CD8-positive, alpha-beta memory T cell (primary cell): ENCODE measurements around the gene BTF3. TPM values are rescaled to one million over a fixed set of nuclear protein-coding genes. Genes with fewer than 3 reads are reported as not detected.
"Not testable (repeated sequence)": the region's sequence is repeated elsewhere in the genome, so short reads cannot be mapped to it uniquely, and the experiment has no call there.

Source experiments
- CTCF ChIA-PET: fragments of 350-600 bp; sonication (Branson Sonifier 250); formaldehyde crosslinking; loops from one replicate; lab custom pipeline; 2021; ENCODE audit warnings: antibody characterized with exemption; lab: Charles Lee
- POLR2A ChIA-PET: fragments of 350-600 bp; sonication (Branson Sonifier 250); formaldehyde crosslinking; loops from one replicate; lab custom pipeline; 2021; ENCODE audit warnings: antibody characterized with exemption; lab: Charles Lee
- DNase-seq, 5 donors: peaks; one replicate each; pipeline versions ENCODE4 v3.0.0 to v3.0.0-alpha.2; 2020 to 2022; ENCODE audit warnings: mixed read lengths in 1 of 5
- H3K27ac ChIP-seq: one replicate; pipeline ENCODE4 v1.7.0; 2013; ENCODE audit warnings: low read depth, mild to moderate bottlenecking, low read length, moderate library complexity
- H3K27me3 ChIP-seq: 2 replicates; pipeline ENCODE4 v1.7.0; 2013; ENCODE audit warnings: low read length, mild to moderate bottlenecking; ENCODE audit not compliant: insufficient read depth, poor library complexity, severe bottlenecking
- H3K36me3 ChIP-seq: 2 replicates; pipeline ENCODE4 v1.7.0; 2013; ENCODE audit warnings: mild to moderate bottlenecking, low read length, moderate library complexity; ENCODE audit not compliant: insufficient read depth
- H3K4me1 ChIP-seq: 2 replicates; pipeline ENCODE4 v1.7.0; 2013; ENCODE audit warnings: mild to moderate bottlenecking, low read length, moderate library complexity; ENCODE audit not compliant: insufficient read depth
- H3K4me3 ChIP-seq: 2 replicates; pipeline ENCODE4 v1.7.0; 2013; ENCODE audit warnings: mild to moderate bottlenecking, low read length
- H3K9me3 ChIP-seq: 2 replicates; pipeline ENCODE4 v1.7.0; 2013; ENCODE audit warnings: mild to moderate bottlenecking, low read length
- H3K27ac Mint-ChIP-seq, 8 donors: one replicate each; pipeline ENCODE4 v1.8.0; 2020 to 2021; ENCODE audit warnings: mixed read lengths in 8 of 8, mild to moderate bottlenecking in 6 of 8, inconsistent platforms in 3 of 8, moderate library complexity in 3 of 8
- H3K27me3 Mint-ChIP-seq, 2 donors: one replicate each; pipeline ENCODE4 v1.8.0; 2020 to 2021; ENCODE audit warnings: mixed read lengths in 2 of 2, mild to moderate bottlenecking in 1 of 2, moderate library complexity in 1 of 2
- H3K36me3 Mint-ChIP-seq, 3 donors: one replicate each; pipeline ENCODE4 v1.8.0; 2020 to 2021; ENCODE audit warnings: mixed read lengths in 3 of 3, inconsistent platforms in 1 of 3, mild to moderate bottlenecking in 1 of 3
- H3K4me1 Mint-ChIP-seq, 3 donors: one replicate each; pipeline ENCODE4 v1.8.0; 2020 to 2021; ENCODE audit warnings: mixed read lengths in 3 of 3, inconsistent platforms in 1 of 3, mild to moderate bottlenecking in 1 of 3
- H3K4me3 Mint-ChIP-seq, 7 donors: one replicate each; pipeline ENCODE4 v1.8.0; 2020 to 2021; ENCODE audit warnings: mixed read lengths in 7 of 7, mild to moderate bottlenecking in 6 of 7, moderate library complexity in 4 of 7, inconsistent platforms in 2 of 7
- H3K9me3 Mint-ChIP-seq, 5 donors: one replicate each; pipeline ENCODE4 v1.8.0; 2020 to 2022; ENCODE audit warnings: mixed read lengths in 5 of 5, mild to moderate bottlenecking in 3 of 5, moderate library complexity in 2 of 5, inconsistent platforms in 1 of 5
- polyA plus RNA-seq: library from polyadenylated mRNA; unstranded; fragments of 300-500 nt; fragmentation: Illumina TruSeq; gene quantifications from one replicate; pipeline ENCODE4 v1.2.3, GENCODE V29; 2021
- total RNA-seq, 2 experiments: library from RNA; stranded (reverse); gene quantifications; one replicate each; pipeline ENCODE4 v1.2.3, GENCODE V29; 2021

BTF3 gene
- total and polyA plus RNA-seq, 3 experiments from 2014 or later: 675 to 1,053 (median 1,052) TPM

DNA sequence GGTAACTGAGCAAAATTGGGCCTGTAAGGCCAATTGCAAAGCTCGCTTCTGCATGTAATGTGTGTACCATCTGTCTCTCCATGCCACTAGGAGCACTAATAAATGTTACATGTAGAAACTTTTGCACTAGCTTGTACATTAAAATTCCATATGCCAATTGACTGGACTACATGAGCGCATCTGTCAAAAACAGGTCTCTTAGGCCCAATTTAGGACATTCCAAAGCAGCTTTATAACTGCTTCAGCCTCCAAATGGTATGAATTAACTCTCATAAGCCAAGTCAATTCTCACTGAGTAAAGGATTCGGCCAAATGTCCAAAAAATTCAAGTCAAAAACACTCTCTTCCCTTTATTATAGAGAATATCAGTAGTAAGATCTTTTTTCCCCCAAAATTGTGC, 26.1 kb upstream of the BTF3 start:
- no peaks in the 10 kb centered on the region for H3K36me3 ChIP-seq
- peaks cover 0 to 3% (median 0%) of the 10 kb centered on the region in 5 donors for H3K9me3 Mint-ChIP-seq
- H3K4me1 Mint-ChIP-seq: no peaks in the 10 kb centered on the region
- CTCF ChIA-PET: no interaction called here
- no peak overlapping the region for H3K4me3 ChIP-seq
- H3K9me3 ChIP-seq: no peaks in the 10 kb centered on the region
- H3K27me3 ChIP-seq: no peaks in the 10 kb centered on the region
- no peak overlapping the region for H3K27ac ChIP-seq
- peaks cover 0 to 3% (median 0%) of the 10 kb centered on the region in 3 donors for H3K36me3 Mint-ChIP-seq
- H3K27ac Mint-ChIP-seq: no peak overlapping the region
- H3K4me1 ChIP-seq: no peaks in the 10 kb centered on the region
- no peak overlapping the region for H3K4me3 Mint-ChIP-seq
- POLR2A ChIA-PET: no interaction called here
- DNase-seq: no peak
- peaks cover 8 to 32% of the 10 kb centered on the region in 2 donors for H3K27me3 Mint-ChIP-seq

DNA sequence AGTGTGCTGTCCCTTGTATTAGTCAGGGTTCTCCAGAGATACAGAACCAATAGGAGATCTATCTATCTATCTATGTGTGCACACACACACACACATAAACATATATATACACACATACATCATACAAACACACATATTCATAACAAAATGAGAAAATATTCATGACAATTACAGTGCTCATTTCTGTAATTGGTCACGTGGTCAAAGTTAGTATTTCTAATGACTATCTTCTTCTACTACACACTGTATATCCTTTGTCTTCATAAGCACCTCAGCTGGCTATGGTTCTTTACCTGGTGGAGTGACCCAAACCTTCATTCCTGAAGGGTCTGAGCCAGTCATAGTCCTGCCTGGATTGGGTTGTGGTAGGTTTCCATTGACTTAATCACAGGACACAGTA, 17.7 kb upstream of the BTF3 start:
- CTCF ChIA-PET: interaction anchor here (1.0 kb wide), 1 partner anchor 279 kb away, joined by 3 read pairs; no protein-coding TSS in a partner anchor

DNA sequence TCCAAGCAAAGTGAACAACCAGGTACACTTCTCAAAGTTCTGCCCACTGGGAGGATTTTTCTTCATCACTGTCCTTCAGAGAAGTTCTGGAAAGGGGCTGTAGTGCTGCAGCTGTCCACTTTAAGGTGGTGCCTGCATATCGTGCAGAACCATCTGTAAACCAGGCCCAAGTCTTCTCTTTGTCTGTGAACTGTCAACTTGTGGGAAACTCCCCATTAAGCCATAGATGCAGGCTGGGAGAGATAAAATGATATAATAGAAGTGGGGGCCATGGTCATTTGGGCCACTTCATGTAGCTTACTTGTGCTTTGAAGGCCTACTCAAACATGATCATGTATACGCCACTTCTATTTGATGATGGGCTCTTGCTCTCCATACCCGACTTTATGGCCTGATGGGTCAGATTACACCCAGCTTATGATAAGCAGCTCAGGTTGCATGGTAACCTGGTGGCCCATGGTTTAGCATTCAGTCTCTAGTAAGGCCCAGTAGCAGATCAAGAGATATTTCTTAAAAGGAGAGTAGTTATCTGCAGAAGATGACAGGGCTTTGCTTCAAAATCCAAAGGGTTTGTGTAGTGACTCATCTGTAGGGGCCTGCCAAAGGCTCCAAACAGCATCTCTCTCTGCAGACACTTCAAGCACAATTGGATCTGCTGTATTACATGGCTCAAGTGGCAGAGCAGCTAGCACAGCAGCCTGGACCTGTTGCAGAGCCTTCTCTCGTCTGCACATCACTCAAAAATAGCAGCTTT, 15.7 kb upstream of the BTF3 start:
- no peaks in the 10 kb centered on the region for H3K36me3 Mint-ChIP-seq
- peaks cover 11 to 39% of the 10 kb centered on the region in 2 donors for H3K27me3 Mint-ChIP-seq
- no peak for DNase-seq

More for the DNA sequence above, 17.7 kb upstream of the BTF3 start:
- Histone ChIP-seq H3K4me3 (no peak overlapping the region), H3K4me1 (no peaks in the 10 kb centered on the region), H3K27ac (no peak overlapping the region), H3K27me3 (no peaks in the 10 kb centered on the region), H3K36me3 (no peaks in the 10 kb centered on the region), H3K9me3 (no peaks in the 10 kb centered on the region)
- H3K9me3 Mint-ChIP-seq: peaks cover 0 to 2% (median 0%) of the 10 kb centered on the region in 5 donors
- H3K27me3 Mint-ChIP-seq: peaks cover 11 to 31% of the 10 kb centered on the region in 2 donors
- H3K4me3 Mint-ChIP-seq: no peak overlapping the region
- H3K4me1 Mint-ChIP-seq: no peaks in the 10 kb centered on the region
- no peaks in the 10 kb centered on the region for H3K36me3 Mint-ChIP-seq
- no peak for DNase-seq
- no peak overlapping the region for H3K27ac Mint-ChIP-seq
- POLR2A ChIA-PET: no interaction called here

DNA sequence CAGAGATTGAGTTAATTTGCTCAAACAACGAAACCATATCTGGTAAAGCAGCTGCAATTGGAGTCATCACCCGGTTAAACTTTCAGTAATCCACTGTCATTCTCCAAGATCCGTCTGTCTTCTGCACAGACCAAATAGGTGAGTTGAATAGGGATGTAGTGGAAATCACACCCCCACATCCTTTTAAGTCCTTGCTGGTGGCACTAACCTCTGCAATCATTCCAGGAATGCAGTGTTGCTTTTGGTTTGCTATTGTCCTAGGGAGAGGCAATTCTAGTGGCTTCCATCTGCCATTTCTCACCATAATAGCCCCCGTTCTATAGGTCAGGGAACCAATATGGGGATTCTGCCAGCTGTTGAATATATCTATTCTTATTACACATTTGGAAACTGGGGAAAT, 14.6 kb upstream of the BTF3 start:
- POLR2A ChIA-PET: no interaction called here
- H3K27me3 Mint-ChIP-seq: peaks cover 11 to 40% of the 10 kb centered on the region in 2 donors
- H3K27ac Mint-ChIP-seq: no peak overlapping the region
- no peak overlapping the region for H3K4me3 ChIP-seq
- CTCF ChIA-PET: no interaction called here
- H3K4me1 ChIP-seq: no peaks in the 10 kb centered on the region
- no peaks in the 10 kb centered on the region for H3K4me1 Mint-ChIP-seq
- no peaks in the 10 kb centered on the region for H3K27me3 ChIP-seq
- H3K27ac ChIP-seq: no peak overlapping the region
- peaks cover 0 to 2% (median 0%) of the 10 kb centered on the region in 5 donors for H3K9me3 Mint-ChIP-seq
- H3K4me3 Mint-ChIP-seq: no peak overlapping the region
- no peaks in the 10 kb centered on the region for H3K36me3 Mint-ChIP-seq
- no peaks in the 10 kb centered on the region for H3K9me3 ChIP-seq
- no peak for DNase-seq
- no peaks in the 10 kb centered on the region for H3K36me3 ChIP-seq

More for the DNA sequence above, 15.7 kb upstream of the BTF3 start:
- no peaks in the 10 kb centered on the region for H3K4me1 ChIP-seq
- CTCF ChIA-PET: no interaction called here
- H3K27ac ChIP-seq: no peak overlapping the region
- POLR2A ChIA-PET: no interaction called here
- no peaks in the 10 kb centered on the region for H3K36me3 ChIP-seq
- H3K4me1 Mint-ChIP-seq: no peaks in the 10 kb centered on the region
- no peak overlapping the region for H3K4me3 Mint-ChIP-seq
- H3K27me3 ChIP-seq: no peaks in the 10 kb centered on the region
- no peaks in the 10 kb centered on the region for H3K9me3 ChIP-seq
- no peak overlapping the region for H3K27ac Mint-ChIP-seq
- H3K9me3 Mint-ChIP-seq: peaks cover 0 to 2% (median 0%) of the 10 kb centered on the region in 5 donors
- H3K4me3 ChIP-seq: no peak overlapping the region

DNA sequence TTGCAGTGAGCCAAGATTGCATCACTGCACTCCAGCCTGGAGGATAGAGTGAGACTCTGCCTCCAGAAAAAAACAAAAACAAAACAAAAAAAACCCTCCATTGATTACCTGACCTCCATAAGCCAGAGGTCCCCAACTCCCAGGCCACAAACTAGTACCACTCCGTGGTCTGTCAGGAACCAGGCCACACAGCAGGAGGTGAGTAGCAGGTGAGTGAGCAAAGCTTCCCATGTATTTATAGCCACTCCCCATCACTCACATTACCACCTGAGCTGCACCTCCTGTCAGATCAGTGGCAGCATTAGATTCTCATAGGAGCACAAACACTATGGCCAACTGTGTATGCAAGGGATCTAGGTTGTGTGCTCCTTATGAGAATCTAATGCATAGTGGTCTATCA, 13.7 kb upstream of the BTF3 start:
- no peak overlapping the region for H3K27ac ChIP-seq
- no peaks in the 10 kb centered on the region for H3K36me3 Mint-ChIP-seq
- ChIA-PET POLR2A (no interaction called here), CTCF (no interaction called here)
- H3K9me3 Mint-ChIP-seq: peaks cover 0 to 2% (median 0%) of the 10 kb centered on the region in 5 donors
- H3K4me3 Mint-ChIP-seq: no peak overlapping the region
- H3K36me3 ChIP-seq: no peaks in the 10 kb centered on the region
- no peaks in the 10 kb centered on the region for H3K9me3 ChIP-seq
- no peak overlapping the region for H3K4me3 ChIP-seq
- H3K4me1 ChIP-seq: no peaks in the 10 kb centered on the region
- H3K27me3 ChIP-seq: no peaks in the 10 kb centered on the region
- no peak overlapping the region for H3K27ac Mint-ChIP-seq
- no peak for DNase-seq
- H3K27me3 Mint-ChIP-seq: peaks cover 16 to 42% of the 10 kb centered on the region in 2 donors
- H3K4me1 Mint-ChIP-seq: no peaks in the 10 kb centered on the region

DNA sequence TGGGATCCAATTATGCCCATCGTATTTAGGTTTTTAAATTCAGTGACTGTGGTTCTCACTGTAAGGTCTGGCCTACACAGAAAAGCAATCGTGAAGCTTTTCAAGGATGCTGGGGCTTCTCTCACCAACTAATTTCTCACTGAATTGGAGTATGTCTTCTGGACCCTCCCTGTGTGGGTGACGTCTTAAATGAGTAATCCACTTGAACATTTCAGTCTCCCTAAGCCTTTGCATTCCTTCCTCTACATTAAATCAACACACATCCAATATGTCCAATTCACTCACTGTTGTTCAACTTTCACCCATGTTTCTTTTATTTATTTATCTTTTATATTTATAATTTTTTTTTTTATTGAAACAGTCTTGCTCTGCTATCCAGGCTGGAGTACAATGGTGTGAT, 12.5 kb upstream of the BTF3 start:
- Histone ChIP-seq H3K27ac (no peak overlapping the region), H3K9me3 (no peaks in the 10 kb centered on the region), H3K4me1 (no peaks in the 10 kb centered on the region), H3K27me3 (no peaks in the 10 kb centered on the region), H3K4me3 (no peak overlapping the region), H3K36me3 (no peaks in the 10 kb centered on the region)
- H3K27me3 Mint-ChIP-seq: peaks cover 15 to 36% of the 10 kb centered on the region in 2 donors
- CTCF ChIA-PET: no interaction called here
- POLR2A ChIA-PET: no interaction called here
- no peaks in the 10 kb centered on the region for H3K36me3 Mint-ChIP-seq
- H3K9me3 Mint-ChIP-seq: no peaks in the 10 kb centered on the region
- H3K27ac Mint-ChIP-seq: no peak overlapping the region
- no peak for DNase-seq
- H3K4me3 Mint-ChIP-seq: no peak overlapping the region
- H3K4me1 Mint-ChIP-seq: no peaks in the 10 kb centered on the region

DNA sequence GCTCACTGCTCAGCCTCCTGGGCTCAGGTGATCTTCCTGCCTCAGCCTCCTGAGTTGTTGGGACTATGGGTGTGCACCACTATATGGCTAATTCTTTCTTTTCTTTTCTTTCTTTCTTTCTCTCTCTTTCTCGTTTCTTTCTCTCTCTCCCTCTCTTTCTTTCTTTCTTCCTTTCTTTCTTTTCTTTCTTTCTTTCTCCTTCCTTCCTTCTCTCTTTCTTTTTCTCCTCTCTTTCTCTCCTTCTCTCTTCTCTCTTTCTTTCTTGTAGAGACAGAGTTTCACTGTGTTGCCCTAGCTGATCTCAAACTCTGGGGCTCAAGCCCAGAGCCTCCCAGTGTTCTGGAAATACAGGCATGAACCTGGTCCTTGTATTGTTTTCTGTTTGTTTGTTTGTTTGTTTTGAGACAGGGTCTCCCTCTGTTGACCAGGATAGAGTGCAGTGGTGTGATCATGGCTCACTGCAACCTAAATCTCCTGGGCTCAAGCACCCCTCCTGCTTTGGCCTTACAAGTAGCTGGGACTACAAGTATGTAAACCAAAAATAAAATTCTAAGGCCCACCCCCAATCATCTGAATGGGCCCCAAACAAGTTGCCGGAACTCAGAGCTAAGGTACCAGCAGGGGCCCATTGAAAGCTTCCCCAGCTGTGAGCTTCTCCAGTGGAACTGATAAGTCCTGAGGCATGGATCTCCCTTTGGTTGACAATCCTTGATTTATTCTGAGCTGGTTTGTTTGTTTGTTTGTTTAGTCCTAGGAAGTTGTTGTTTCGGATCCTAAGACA, 11.9 kb upstream of the BTF3 start:
- Mint-ChIP-seq H3K4me3 (no peak overlapping the region), H3K27ac (no peak overlapping the region), H3K27me3 (peaks cover 12 to 37% of the 10 kb centered on the region in 2 donors), H3K36me3 (no peaks in the 10 kb centered on the region), H3K9me3 (no peaks in the 10 kb centered on the region), H3K4me1 (no peaks in the 10 kb centered on the region)
- Histone ChIP-seq H3K4me3 (no peak overlapping the region), H3K36me3 (no peaks in the 10 kb centered on the region), H3K4me1 (no peaks in the 10 kb centered on the region), H3K27ac (no peak overlapping the region), H3K27me3 (no peaks in the 10 kb centered on the region), H3K9me3 (no peaks in the 10 kb centered on the region)
- ChIA-PET CTCF (no interaction called here), POLR2A (no interaction called here)
- no peak for DNase-seq

DNA sequence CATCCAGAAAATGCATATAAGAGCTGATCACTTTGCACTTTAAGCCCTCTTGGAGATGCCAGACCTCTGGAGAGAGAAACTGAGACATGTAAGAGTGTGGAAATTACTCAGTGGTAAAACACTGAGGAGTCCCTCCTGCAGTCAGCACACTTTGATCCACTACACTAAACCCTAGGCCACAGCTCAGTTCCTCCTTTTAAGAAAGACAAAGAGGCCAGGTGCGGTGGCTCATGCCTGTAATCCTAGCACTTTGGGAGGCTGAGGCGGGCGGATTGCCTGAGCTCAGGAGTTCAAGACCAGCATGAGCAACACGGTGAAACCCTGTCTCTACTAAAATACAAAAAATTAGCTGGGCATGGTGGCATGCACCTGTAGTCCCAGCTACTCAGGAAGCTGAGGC, 11.0 kb upstream of the BTF3 start:
- H3K27ac ChIP-seq, POLR2A ChIA-PET: not testable (repeated sequence)

More for the DNA sequence above, 11.0 kb upstream of the BTF3 start:
- not testable (repeated sequence) for H3K4me1 Mint-ChIP-seq, H3K9me3 ChIP-seq, H3K4me1 ChIP-seq, H3K4me3 Mint-ChIP-seq, H3K36me3 ChIP-seq, H3K36me3 Mint-ChIP-seq, H3K9me3 Mint-ChIP-seq, H3K4me3 ChIP-seq, H3K27ac Mint-ChIP-seq, H3K27me3 ChIP-seq, DNase-seq
- CTCF ChIA-PET: interaction anchor here (1.4 kb wide), 1 partner anchor 10 kb away, joined by 4 read pairs; no protein-coding TSS in a partner anchor
- peaks cover 10 to 41% of the 10 kb centered on the region in 2 donors for H3K27me3 Mint-ChIP-seq
